Measurements from ENCODE around the gene DUT. TPM values are rescaled to one million over a fixed set of nuclear protein-coding genes. Genes with fewer than 3 reads are reported as not detected.

DUT gene
- total RNA-seq, 2 donors from 2014 or later: 87.0 to 104 TPM

DNA sequence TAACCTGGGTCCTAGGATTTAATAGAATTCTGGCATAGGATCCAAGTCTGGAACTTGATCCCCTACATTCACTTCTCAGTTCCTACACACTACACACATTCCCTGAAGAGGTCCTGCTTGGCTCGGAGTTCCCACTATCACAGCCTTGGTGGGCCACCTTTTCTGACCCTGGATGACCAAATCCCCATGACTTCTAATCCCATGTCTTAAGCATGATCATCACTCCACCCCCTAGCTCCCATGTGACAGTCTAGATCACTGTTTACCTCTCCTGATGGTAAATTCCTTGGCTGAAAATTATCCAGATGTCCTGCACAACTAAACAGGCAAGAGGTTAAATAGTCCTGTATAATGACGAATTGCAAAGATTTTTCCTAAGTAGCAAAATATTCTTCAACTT, 40.3 kb downstream of the DUT start:
- intact Hi-C loops (cut with DNase I): no loop called here
- Histone ChIP-seq H3K27ac (no peak overlapping the region), H3K27me3 (replicated peaks; ENCODE audit: insufficient read depth) (no peaks in the 10 kb centered on the region), H3K9me3 (no peaks in the 10 kb centered on the region), H3K4me3 (no peak overlapping the region), H3K4me1 (replicated peaks) (no peaks in the 10 kb centered on the region), H3K36me3 (no peaks in the 10 kb centered on the region)
- 44% methylated on average over 2 of the region's 2 CpGs for WGBS
- no peak for TF ChIP-seq POLR2A (IDR thresholded peaks at IDR 0.05)
- no peak for TF ChIP-seq CTCF (IDR thresholded peaks at IDR 0.05)
- TF ChIP-seq POLR2AphosphoS5 (IDR thresholded peaks at IDR 0.05): no peak
- DNase-seq (ENCODE audit: low spot score): no peak

GRCh38 chr15:48371961-48372360, 40.7 kb downstream of the DUT start:
- TF ChIP-seq CTCF (IDR thresholded peaks at IDR 0.05) (no peak), POLR2AphosphoS5 (IDR thresholded peaks at IDR 0.05) (no peak), POLR2A (IDR thresholded peaks at IDR 0.05) (no peak)
- 86% methylated on average over 2 of the region's 2 CpGs for WGBS
- no peaks in the 10 kb centered on the region for H3K9me3 ChIP-seq
- DNase-seq (ENCODE audit: low spot score): no peak
- no peaks in the 10 kb centered on the region for H3K4me1 ChIP-seq (replicated peaks)
- intact Hi-C loops (cut with DNase I): no loop called here
- no peaks in the 10 kb centered on the region for H3K27me3 ChIP-seq (replicated peaks; ENCODE audit: insufficient read depth)
- H3K27ac ChIP-seq: no peak overlapping the region
- no peaks in the 10 kb centered on the region for H3K36me3 ChIP-seq
- H3K4me3 ChIP-seq: no peak overlapping the region

- Histone ChIP-seq H3K36me3 (no peaks in the 10 kb centered on the region), H3K27me3 (replicated peaks; ENCODE audit: insufficient read depth) (no peaks in the 10 kb centered on the region), H3K4me1 (replicated peaks) (no peaks in the 10 kb centered on the region), H3K4me3 (no peak overlapping the region), H3K9me3 (no peaks in the 10 kb centered on the region), H3K27ac (no peak overlapping the region)
- TF ChIP-seq POLR2AphosphoS5 (IDR thresholded peaks at IDR 0.05) (no peak), POLR2A (IDR thresholded peaks at IDR 0.05) (no peak), CTCF (IDR thresholded peaks at IDR 0.05) (no peak)
- WGBS: 76% methylated on average over 10 of the region's 10 CpGs
- intact Hi-C loops (cut with DNase I): no loop called here
- no peak for DNase-seq (ENCODE audit: low spot score)
Observed at GRCh38 chr15:48373821-48374451, 42.7 kb downstream of the DUT start.

GRCh38 chr15:48374472-48374871, 43.2 kb downstream of the DUT start:
- Histone ChIP-seq H3K27ac (no peak overlapping the region), H3K4me3 (no peak overlapping the region), H3K4me1 (replicated peaks) (no peaks in the 10 kb centered on the region), H3K36me3 (no peaks in the 10 kb centered on the region), H3K9me3 (no peaks in the 10 kb centered on the region), H3K27me3 (replicated peaks; ENCODE audit: insufficient read depth) (no peaks in the 10 kb centered on the region)
- intact Hi-C loops (cut with DNase I): no loop called here
- DNase-seq (ENCODE audit: low spot score): no peak
- 81% methylated on average over 3 of the region's 3 CpGs for WGBS
- TF ChIP-seq POLR2AphosphoS5 (IDR thresholded peaks at IDR 0.05): no peak
- TF ChIP-seq POLR2A (IDR thresholded peaks at IDR 0.05): no peak
- no peak for TF ChIP-seq CTCF (IDR thresholded peaks at IDR 0.05)

GRCh38 chr15:48375767-48376166, 44.5 kb downstream of the DUT start:
- Histone ChIP-seq H3K4me1 (replicated peaks) (no peaks in the 10 kb centered on the region), H3K27ac (no peak overlapping the region), H3K9me3 (no peaks in the 10 kb centered on the region), H3K27me3 (replicated peaks; ENCODE audit: insufficient read depth) (no peaks in the 10 kb centered on the region), H3K36me3 (no peaks in the 10 kb centered on the region), H3K4me3 (no peak overlapping the region)
- intact Hi-C loops (cut with DNase I): no loop called here
- 100% methylated on average over 2 of the region's 2 CpGs for WGBS
- TF ChIP-seq POLR2AphosphoS5 (IDR thresholded peaks at IDR 0.05): no peak
- TF ChIP-seq CTCF (IDR thresholded peaks at IDR 0.05): no peak
- no peak for TF ChIP-seq POLR2A (IDR thresholded peaks at IDR 0.05)
- DNase-seq (ENCODE audit: low spot score): no peak
